ENCODE data around the gene POLDIP3.

GRCh38 chr22:42608823-42609361 is 5.8 kb downstream of the POLDIP3 start:
- TF ChIP-seq POLR2AphosphoS5 (IDR thresholded peaks at IDR 0.05; ENCODE audit: low read depth, low read length) = no peak
- TF ChIP-seq TAF1 (IDR thresholded peaks at IDR 0.05; ENCODE audit: borderline replicate concordance, insufficient read depth, low read length) = no peak
- no peak for TF ChIP-seq SIN3A (IDR thresholded peaks at IDR 0.05; ENCODE audit: borderline replicate concordance, insufficient read depth, low read length)

Measured in PFSK-1 (cell line).